ENCODE results near the gene KCNJ2. TPM values are rescaled to one million over a fixed set of nuclear protein-coding genes. Genes with fewer than 3 reads are reported as not detected.
A peak's percentile ranks its signal among the peaks of the same experiment; 100 is the strongest.

The KCNJ2 gene
- total and polyA plus RNA-seq, 8 donors, result 0.31 to 6.4 (median 2.9) TPM; not detected in 1

- Histone ChIP-seq H3K4me1 (no peaks in the 10 kb centered on the region), H3K36me3 (no peaks in the 10 kb centered on the region), H3K4me3 (no peak overlapping the region), H3K27me3 (no peaks in the 10 kb centered on the region), H3K9me3 (peaks cover 0 to 7% (median 0%) of the 10 kb centered on the region in 4 donors), H3K27ac (no peak overlapping the region)
- no peak for TF ChIP-seq EP300 (IDR thresholded peaks at IDR 0.05)
- TF ChIP-seq CTCF (IDR thresholded peaks at IDR 0.05), result no peak
- no peak for TF ChIP-seq POLR2AphosphoS5 (IDR thresholded peaks at IDR 0.05)
- TF ChIP-seq POLR2A (IDR thresholded peaks at IDR 0.05), result no peak
- DNase-seq, result no peak
- intact Hi-C loops (cut with DNase I; ENCODE audit: low total_unique reads), result no loop called here
- 56 to 68% (median 63%) methylated on average over 1 of the region's 1 CpG for WGBS, 5 donors
Observed at GRCh38 chr17:70217571-70217970, 48.2 kb downstream of the KCNJ2 start.

DNA sequence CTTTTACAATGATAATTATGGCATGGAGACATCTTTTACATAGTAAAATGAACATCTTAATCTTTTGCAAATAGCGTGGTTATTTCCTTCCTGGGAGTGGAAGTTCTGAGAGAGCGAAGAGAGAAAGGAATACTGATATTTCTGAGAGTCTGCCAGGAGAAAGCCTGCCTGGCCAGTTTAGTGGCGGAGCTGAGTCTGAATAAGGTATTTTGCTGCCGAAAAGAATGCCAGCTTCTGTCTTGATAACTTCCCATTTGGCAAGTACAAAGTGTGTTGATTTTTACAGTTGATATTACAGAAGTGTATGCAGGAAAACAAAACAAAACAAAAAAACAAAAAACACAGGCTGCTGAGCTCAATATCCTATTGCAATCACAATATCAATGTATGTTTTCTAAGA, 55.9 kb downstream of the KCNJ2 start:
- Histone ChIP-seq H3K4me3 (no peak overlapping the region), H3K4me1 (no peaks in the 10 kb centered on the region), H3K27ac (peak overlapping the region in 1 of 5 donors; percentile 7), H3K36me3 (no peaks in the 10 kb centered on the region), H3K27me3 (no peaks in the 10 kb centered on the region), H3K9me3 (no peaks in the 10 kb centered on the region)
- DNase-seq, result peak; percentile 10 to 51
- intact Hi-C loops (cut with DNase I; ENCODE audit: low total_unique reads), result no loop called here
- 30 to 47% (median 39%) methylated on average over 4 of the region's 4 CpGs for whole genome bisulfite sequencing, 5 donors
- TF ChIP-seq POLR2A (IDR thresholded peaks at IDR 0.05) (no peak), EP300 (IDR thresholded peaks at IDR 0.05) (no peak), CTCF (IDR thresholded peaks at IDR 0.05) (no peak)

Other genes starting within 250 kb of the KCNJ2 start
- gene KCNJ16, start 94.3 kb upstream of the KCNJ2 start, total RNA-seq, result 100 to 1,000 TPM in 1 of 5 donors, 10 to 100 TPM in 3, not detected in 1; 12.9 to 135 (median 34.0) TPM
- 10 to 100 TPM in 1 of 3 donors, 1 to 10 TPM in 2; 5.9 to 10.5 (median 9.1) TPM for gene KCNJ16, start 94.3 kb upstream of the KCNJ2 start, polyA plus RNA-seq

Measured in stomach (tissue), 9 donors.